GM21526 (cell line): Measurements from ENCODE around the gene PPP2R3B.
"Not testable (repeated sequence)": the region's sequence is repeated elsewhere in the genome, so short reads cannot be mapped to it uniquely, and the experiment has no call there.

ENCODE experiments used
- ATAC-seq: cut with Tn5 transposase; IDR thresholded peaks from one replicate; pipeline ENCODE4 v1.9.1; 2021; ENCODE audit warnings: moderate library complexity; ENCODE audit not compliant: unreplicated experiment, low FRiP score

Gene PPP2R3B

GRCh38 chrX:410296-410695, 23.6 kb upstream of the PPP2R3B start:
- no peak for ATAC-seq

- ATAC-seq, result no peak
Measured at GRCh38 chrX:405149-405548, 18.4 kb upstream of the PPP2R3B start.

DNA sequence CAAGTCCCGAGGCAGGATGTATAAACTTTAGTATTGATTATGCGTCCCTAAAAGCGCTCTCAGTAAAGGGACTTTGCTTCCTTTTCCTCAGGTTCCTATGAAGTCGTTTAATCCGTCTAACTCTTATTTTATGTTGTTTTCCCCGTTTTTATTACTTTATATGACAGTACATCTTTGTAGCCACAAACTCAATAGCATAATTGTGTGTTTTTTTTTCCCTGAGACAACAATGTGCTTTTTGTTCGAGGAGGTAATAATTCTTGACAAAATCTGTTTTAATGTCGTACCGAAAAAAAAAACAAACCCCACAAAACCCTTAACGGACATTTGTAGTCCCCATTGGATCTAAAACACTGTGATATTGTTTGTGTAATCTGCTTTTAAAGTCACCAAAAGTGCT, 17.9 kb upstream of the PPP2R3B start:
- ATAC-seq, result no peak

DNA sequence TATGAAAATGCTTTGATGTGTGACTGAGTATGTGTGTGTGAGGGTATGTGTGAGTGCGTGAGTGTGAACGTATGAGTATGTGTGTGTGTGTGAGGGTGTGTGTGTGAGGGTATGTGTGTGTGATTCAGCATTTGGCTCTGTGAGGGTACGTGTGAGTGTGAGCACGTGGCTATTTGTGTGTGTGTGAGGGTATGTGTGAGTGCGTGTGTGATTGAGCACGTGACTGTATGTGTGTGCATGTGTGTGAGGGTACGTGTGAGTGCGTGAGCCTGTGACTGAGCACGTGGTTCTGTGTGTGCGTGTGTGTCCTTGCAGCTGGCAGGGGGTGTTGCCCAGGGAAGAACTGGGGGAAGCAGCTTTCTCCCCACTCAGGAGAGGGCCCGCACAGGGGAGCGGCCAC, 16.1 kb upstream of the PPP2R3B start:
- no peak for ATAC-seq

DNA sequence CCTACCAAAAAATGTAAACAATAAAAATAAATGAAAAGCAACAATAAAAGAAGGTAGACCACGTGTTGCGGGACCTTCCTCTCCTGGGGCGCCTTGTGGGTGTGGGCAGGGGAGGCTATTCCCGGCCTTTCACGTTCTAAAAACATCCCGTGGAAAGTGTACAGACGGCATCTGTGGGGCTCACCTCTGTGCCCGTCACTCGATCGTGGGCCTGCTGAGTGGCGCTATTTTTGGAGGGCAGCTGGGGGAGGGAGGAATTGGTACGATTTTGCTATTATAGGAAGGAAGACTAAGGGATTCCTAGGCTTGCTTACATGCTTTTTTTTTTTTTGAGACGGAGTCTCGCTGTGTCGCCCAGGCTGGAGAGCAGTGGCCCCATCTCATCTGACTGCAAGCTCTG, 13.6 kb upstream of the PPP2R3B start:
- no peak for ATAC-seq

GRCh38 chrX:397575-397974, 10.9 kb upstream of the PPP2R3B start:
- ATAC-seq, result no peak

DNA sequence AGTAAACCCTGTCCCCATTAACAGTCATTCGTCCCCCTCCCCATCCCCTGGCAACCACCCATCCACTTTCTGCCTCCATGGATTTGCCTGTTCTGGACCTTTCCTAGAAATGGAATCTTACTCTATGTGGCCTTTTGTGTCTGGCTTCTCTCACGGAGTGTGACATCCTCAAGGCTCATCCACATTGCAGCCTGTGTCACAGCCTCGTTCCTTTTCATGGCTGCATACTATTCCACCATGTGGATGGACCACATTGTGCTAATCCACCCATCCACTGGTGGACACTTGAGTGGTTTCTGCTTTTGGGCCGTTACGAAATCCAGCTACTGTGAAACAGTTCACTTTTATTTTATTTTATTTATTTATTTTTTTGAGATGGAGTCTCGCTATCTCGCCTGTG, 8.1 kb upstream of the PPP2R3B start:
- ATAC-seq, result no peak

DNA sequence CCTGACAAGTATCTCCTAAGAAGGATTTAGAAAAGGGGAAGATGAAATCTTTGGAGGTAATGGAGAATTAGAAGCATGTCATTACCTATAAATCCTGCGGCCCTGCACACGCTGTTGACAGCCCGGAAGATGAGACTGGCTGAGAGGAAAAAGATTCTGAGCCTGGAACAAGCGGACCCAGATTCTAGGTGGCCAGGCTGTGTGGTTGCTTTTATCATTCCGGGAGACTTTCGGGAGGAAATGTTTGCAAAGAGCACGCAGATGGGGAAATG, 5.8 kb upstream of the PPP2R3B start:
- ATAC-seq, result no peak

GRCh38 chrX:391717-392574, 5.2 kb upstream of the PPP2R3B start:
- no peak for ATAC-seq

- ATAC-seq, result no peak
Measured at GRCh38 chrX:390459-390858, 3.8 kb upstream of the PPP2R3B start.

GRCh38 chrX:389021-389441, 2.3 kb upstream of the PPP2R3B start:
- ATAC-seq, result no peak

- ATAC-seq, result no peak
Measured at GRCh38 chrX:387729-388128, 1.0 kb upstream of the PPP2R3B start.

GRCh38 chrX:386239-386767, 404 bp downstream of the PPP2R3B start:
- peak; percentile 25 for ATAC-seq

DNA sequence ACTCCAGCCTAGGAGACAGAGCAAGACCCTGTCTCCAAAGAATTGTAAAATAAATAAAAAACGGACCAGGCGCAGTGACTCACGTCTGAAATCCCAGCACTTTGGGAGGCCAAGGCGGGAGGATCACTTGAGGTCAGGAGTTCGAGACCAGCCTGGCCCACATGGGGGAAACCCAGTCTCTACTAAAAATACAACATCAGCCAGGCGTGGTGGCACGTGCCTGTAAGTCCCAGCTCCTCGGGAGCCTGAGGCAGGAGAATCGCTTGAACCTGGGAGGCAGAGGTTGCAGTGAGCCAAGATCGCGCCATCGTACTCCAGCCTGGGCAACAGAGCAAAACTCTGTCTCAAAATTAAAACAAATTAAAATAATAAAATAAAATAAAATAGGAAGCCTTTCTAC, 971 bp downstream of the PPP2R3B start:
- not testable (repeated sequence) for ATAC-seq

- no peak for ATAC-seq
Measured at GRCh38 chrX:384861-385260, 1.8 kb downstream of the PPP2R3B start.

- no peak for ATAC-seq
Measured at GRCh38 chrX:378443-378842, 8.3 kb downstream of the PPP2R3B start.

DNA sequence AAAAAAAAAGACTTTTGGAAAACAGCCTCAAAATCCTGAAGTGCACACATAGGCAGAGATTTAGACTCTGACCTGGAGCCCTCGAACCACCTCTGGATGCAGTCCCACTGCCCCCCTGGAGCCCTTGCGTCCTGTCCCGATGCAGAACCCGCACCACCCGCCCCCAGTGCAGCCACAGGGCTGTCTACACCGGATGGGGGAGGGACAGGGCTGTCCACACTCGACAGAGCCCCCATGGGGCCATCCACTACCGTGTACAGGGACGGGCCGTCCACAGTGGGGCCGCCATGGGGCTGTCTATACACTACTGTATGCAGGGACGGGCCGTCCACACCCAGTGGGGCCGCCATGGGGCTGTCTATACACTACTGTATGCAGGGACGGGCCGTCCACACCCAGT, 10.5 kb downstream of the PPP2R3B start:
- ATAC-seq, result not testable (repeated sequence)

GRCh38 chrX:375181-376036, 11.3 kb downstream of the PPP2R3B start:
- ATAC-seq, result no peak

DNA sequence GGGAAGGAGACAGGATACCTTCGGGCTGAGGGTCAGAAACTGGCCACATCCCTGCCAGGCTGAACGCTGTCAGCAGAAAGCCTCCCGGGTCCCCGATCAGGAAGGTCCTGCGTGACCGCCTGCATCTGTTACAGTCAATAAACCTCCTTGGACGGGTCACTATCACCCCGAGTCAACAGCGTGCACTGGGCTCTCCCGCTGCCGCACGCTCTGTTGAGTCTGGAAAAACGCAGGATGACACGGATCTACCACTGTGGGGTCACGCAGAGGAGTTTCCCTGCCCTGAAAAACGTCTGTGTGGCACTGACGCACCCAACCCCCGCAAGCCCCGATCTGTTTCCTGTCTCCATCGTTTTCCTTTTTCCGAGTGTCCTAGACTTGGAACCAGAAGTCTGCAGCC, 12.1 kb downstream of the PPP2R3B start:
- no peak for ATAC-seq

DNA sequence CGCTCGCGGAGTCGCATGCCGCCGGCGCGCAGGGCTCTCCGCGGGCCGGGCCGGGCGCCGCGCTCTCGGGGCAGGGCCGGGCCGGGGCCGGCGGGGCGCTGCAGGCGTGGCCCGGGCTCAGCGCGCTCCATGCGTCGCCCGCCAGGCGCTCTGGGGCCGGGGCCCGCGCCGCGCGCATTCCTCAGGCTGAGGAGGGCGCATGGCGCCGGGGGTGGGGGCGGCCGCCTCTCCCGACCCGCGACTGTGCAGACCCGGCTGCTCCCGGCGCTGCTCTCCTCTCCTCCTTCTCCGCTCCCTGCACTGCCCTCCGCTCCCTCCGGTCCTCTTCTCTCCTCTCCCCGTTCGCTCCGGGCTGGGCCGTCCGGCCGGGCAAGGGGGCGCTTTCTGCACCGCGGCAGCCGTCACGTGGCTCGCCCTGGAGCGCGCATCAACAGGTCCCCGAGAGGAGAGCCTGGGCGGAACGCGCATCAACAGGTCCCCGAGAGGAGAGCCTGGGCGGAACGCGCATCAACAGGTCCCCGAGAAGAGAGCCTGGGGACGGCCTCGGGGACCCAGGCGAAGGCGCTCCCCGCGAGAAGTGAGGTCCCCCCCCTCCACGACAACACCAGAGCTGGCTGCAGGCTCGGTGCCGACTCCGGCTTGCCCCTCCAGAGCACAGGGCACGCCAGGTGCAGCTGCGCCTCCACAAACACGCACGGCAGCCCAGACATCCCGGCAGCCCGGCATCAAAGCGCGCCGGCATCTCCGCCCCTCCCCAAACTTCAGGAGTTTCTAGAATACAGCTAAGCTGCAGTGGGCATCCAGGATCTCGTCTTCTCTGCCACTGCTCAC, 12.9 kb downstream of the PPP2R3B start:
- ATAC-seq, result peak; percentile 66
